Ramos (cell line): ENCODE measurements around the gene XRRA1.

Experiments used
- in situ Hi-C: fragments of 300-500 bp; cut with MboI; formaldehyde crosslinking; loops from one replicate; pipeline ENCODE4 v1.14.3; 2022; ENCODE audit warnings: low sequenced_read_pairs; ENCODE audit not compliant: unreplicated experiment

Gene XRRA1

DNA sequence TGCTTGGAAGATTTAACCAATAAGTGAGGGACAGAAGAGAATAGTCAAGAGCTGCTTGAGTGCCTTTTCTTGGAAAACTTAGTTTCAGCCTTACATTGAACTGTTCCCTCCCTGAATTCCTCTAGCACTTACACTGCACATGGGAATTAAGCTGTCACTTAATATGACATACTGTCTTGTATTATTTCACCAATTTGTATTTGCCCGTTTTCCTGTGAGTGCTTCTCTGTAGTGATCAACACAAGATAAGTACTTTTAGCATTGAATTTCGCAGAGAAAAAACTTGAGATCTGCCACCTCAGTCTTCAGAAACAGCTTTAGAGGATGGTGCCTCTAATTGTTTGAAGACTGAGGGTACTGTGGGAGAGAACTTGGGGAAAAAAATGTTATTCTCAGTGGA is 3.9 kb upstream of the XRRA1 start:
- in situ Hi-C loops = no loop called here

DNA sequence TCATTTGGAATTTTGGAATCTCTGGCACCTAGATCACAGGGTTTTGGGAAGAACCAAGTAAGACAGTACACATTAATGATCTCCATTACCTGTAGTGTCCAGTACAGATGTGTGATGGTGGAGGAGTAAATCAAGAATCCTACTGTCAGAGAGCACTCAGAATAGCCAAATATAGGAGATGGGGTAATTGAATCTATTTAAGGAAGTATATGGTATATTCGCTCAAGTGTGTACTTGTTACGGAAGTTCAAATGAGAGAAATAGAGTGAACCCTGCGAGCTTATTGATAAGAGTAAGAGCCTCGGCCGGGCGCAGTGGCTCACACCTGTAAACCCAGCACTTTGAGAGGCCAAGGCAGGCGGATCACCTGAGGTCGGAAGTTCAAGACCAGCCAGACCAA is 2.3 kb upstream of the XRRA1 start:
- in situ Hi-C loops = no loop called here

GRCh38 chr11:74950374-74950969 is 1.6 kb upstream of the XRRA1 start:
- in situ Hi-C loops = no loop called here

DNA sequence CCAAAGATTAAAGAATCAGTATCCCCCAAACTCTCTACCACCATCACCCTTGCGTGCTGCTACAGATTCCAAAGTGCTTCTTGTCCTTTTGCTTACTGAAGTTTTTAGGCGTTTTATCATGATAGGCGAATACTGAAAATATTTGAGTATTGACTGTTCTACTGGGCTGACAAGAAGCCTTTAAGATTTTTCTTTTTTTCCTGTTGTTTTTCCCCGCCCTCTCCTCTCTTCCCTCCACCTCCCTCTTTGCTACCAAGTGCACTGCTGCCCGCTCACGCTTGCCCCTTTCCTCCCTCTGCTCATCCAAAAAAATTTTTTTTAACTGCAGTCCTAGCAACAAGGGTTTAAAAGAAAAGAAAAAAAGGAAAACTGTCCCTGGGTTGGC is 854 bp upstream of the XRRA1 start:
- in situ Hi-C loops = no loop called here

DNA sequence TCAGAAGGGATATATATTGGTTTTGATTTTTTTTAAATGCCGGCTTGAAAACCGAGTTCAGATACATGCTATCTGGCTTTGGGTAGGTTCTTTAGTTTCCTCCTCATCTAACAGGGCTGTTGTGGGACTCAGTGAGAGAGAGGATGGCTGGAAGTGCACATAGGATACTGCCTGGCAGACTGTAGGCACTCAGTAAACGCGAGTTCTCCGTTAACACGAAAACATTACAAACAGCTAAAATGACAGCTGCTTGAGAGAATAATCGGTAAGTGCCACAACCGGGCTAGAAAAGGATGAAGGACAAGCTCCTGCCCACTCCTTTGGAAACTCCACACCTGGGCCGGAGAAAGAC is 369 bp downstream of the XRRA1 start:
- in situ Hi-C loops = no loop called here

- in situ Hi-C loops = no loop called here
Observed at GRCh38 chr11:74942073-74942759, 6.7 kb downstream of the XRRA1 start.

DNA sequence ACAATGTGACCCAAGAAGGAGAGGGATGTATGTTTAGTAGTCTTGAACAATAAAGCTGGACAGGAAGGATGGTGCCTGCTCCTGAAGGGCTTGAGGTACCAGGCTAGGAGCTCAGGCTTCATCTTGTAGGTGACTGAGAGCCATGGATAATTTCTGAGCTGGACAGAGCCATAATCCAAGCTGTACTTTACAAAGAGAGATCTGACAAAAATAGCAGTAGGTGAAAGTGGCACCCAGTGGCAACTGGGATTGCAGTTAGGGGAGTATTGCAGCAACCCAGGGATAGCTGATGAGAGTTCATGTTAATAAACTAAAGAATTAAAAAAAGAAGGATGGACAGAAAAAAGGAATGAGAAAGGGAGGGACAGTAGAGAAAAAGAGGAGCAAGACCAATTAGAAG is 7.4 kb downstream of the XRRA1 start:
- in situ Hi-C loops = no loop called here

GRCh38 chr11:74937696-74938475 is 11.0 kb downstream of the XRRA1 start:
- in situ Hi-C loops = no loop called here

DNA sequence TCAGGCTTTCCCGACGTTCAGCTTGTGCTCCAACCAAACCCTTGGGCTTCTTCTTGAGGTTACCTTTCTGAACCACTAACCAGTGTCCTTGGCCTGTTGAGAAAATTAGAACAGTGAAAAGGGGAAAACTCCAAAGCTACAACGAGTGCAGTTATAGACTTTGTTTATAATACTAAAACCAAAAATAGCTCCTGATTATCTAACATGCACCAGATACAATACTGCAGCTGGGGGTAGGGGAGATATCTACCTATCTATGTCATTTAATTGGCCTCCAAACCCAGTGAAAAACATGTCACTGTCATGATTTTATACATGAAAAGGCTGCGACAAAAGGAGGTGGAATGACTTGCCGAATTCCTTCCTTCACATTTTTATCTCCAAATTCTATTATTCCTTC is 11.9 kb downstream of the XRRA1 start:
- in situ Hi-C loops = no loop called here

GRCh38 chr11:74936087-74936486 is 12.8 kb downstream of the XRRA1 start:
- in situ Hi-C loops = no loop called here

GRCh38 chr11:74935285-74935684 is 13.6 kb downstream of the XRRA1 start:
- in situ Hi-C loops = no loop called here

- in situ Hi-C loops = no loop called here
Observed at GRCh38 chr11:74933765-74934164, 15.1 kb downstream of the XRRA1 start.

DNA sequence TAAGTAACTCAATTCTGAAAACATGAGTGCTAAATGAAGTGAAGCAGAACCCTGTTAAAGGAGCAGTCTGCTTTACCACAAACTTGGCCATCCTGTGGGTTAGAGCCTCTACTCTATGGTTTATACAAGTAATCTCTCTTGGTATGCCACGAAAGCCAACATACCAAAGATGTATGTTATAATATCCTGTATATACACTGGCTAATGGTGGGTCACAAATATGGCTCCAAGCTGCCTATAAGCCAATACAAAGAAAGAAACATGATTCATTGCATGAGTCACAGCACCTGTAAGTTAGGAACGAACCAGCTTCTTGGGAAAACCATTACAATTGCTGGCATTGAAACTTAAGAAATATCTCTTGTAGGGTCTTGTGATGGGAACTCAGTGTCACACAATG is 16.1 kb downstream of the XRRA1 start:
- in situ Hi-C loops = no loop called here

- in situ Hi-C loops = no loop called here
Observed at GRCh38 chr11:74932169-74932568, 16.7 kb downstream of the XRRA1 start.

- in situ Hi-C loops = loop anchor here (5.0 kb wide), 1 partner anchor 318 kb away; no protein-coding TSS in a partner anchor
Observed at GRCh38 chr11:74929431-74930363, 19.2 kb downstream of the XRRA1 start.

- in situ Hi-C loops = loop anchor here (5.0 kb wide), 1 partner anchor 320 kb away; no protein-coding TSS in a partner anchor
Observed at GRCh38 chr11:74927496-74927895, 21.4 kb downstream of the XRRA1 start.

DNA sequence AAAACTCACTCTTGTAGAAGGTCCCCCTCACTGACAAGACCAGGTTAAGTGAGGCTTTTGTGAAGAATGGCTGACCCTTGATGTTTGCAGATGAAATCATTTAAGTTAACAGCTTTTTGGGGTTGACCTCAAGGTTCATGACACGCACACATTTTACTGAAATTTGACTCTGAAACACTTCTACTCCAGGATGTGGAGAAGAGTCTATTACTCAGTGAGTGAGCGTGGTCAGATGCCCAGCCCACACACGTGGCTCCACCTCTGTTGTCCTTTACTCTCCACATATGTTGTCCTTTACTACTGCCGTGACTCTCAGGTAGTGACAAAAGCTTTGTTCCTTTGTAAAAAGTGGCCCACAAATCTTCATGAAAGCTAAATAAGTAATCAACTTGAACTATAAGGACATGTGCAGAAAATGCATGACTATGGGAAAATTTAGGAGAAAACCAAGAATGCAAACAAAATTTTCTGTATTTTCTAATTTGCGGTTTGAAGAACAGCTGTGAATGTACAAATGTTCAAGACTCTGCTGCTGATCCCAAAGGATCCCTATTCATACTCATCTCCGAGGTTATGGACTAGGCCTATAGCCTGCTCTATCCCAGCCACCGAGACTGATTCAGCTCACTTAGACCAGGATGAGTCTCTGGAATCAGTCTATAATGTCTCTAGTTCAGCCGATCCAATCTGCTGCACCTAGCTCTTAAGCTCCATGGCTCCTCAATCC is 22.4 kb downstream of the XRRA1 start:
- in situ Hi-C loops = loop anchor here (5.0 kb wide), 1 partner anchor 321 kb away; no protein-coding TSS in a partner anchor

GRCh38 chr11:74925281-74925680 is 23.6 kb downstream of the XRRA1 start:
- in situ Hi-C loops = loop anchor here (5.0 kb wide), 1 partner anchor 322 kb away; no protein-coding TSS in a partner anchor

GRCh38 chr11:74923125-74923524 is 25.8 kb downstream of the XRRA1 start:
- in situ Hi-C loops = loop anchor here (5.0 kb wide), 1 partner anchor 104 kb away; no protein-coding TSS in a partner anchor

GRCh38 chr11:74909812-74910211 is 39.1 kb downstream of the XRRA1 start:
- in situ Hi-C loops = no loop called here
